DOHH2 (cell line): ENCODE measurements around the gene RIT2.

Experiments used
- H3F3A ChIP-seq: fragments of 200-600 bp; sonication (generic), shearing (Covaris generic); 2 replicates; pipeline ENCODE4 v1.6.0; 2016; ENCODE audit warnings: antibody characterized with exemption, mild to moderate bottlenecking; ENCODE audit not compliant: control insufficient read depth, insufficient read depth
- H3K27ac ChIP-seq: fragments of 200-600 bp; sonication (generic); 2 replicates; pipeline ENCODE4 v1.5.1; 2014; ENCODE audit warnings: low read depth, mild to moderate bottlenecking, low read length, moderate library complexity
- H3K27me3 ChIP-seq: fragments of 200-600 bp; sonication (generic); 2 replicates; pipeline ENCODE4 v1.6.1; 2014; ENCODE audit warnings: mild to moderate bottlenecking, low read length, mixed read lengths; ENCODE audit not compliant: control insufficient read depth
- H3K36me3 ChIP-seq: fragments of 200-600 bp; sonication (generic); 2 replicates; pipeline ENCODE4 v1.6.1; 2014; ENCODE audit warnings: mild to moderate bottlenecking, low read length, moderate library complexity, mixed read lengths; ENCODE audit not compliant: control insufficient read depth
- H3K4me1 ChIP-seq: fragments of 200-600 bp; sonication (generic); 2 replicates; pipeline ENCODE4 v1.6.1; 2014; ENCODE audit warnings: mild to moderate bottlenecking, low read length, mixed read lengths; ENCODE audit not compliant: control insufficient read depth
- H3K4me2 ChIP-seq: fragments of 200-600 bp; sonication (generic); 2 replicates; pipeline ENCODE4 v1.6.0; 2014; ENCODE audit warnings: mild to moderate bottlenecking, low read length, moderate library complexity
- H3K4me3 ChIP-seq: fragments of 200-600 bp; sonication (generic); 2 replicates; pipeline ENCODE4 v1.5.1; 2014; ENCODE audit warnings: mild to moderate bottlenecking, low read length, mixed read lengths
- H3K79me2 ChIP-seq: fragments of 200-600 bp; sonication (generic); 2 replicates; pipeline ENCODE4 v1.6.1; 2014; ENCODE audit warnings: mild to moderate bottlenecking, low read length, mixed read lengths; ENCODE audit not compliant: control insufficient read depth
- H3K9me2 ChIP-seq: fragments of 200-600 bp; sonication (generic); replicated peaks from 2 replicates; pipeline ENCODE4 v1.6.1; 2014; ENCODE audit warnings: mild to moderate bottlenecking, low read length, mixed read lengths; ENCODE audit not compliant: control insufficient read depth
- H3K9me3 ChIP-seq: fragments of 200-600 bp; sonication (generic); 2 replicates; pipeline ENCODE4 v1.6.1; 2014; ENCODE audit warnings: antibody characterized with exemption, low read length, mixed read lengths; ENCODE audit not compliant: control insufficient read depth, insufficient read depth
- H4K20me1 ChIP-seq: fragments of 200-600 bp; sonication (generic); 2 replicates; pipeline ENCODE4 v1.6.0; 2014; ENCODE audit warnings: low read depth, mild to moderate bottlenecking, antibody characterized with exemption, low read length, moderate library complexity; ENCODE audit not compliant: control insufficient read depth, insufficient read depth
- CTCF ChIP-seq: fragments of 200-600 bp; sonication (generic); IDR thresholded peaks from one replicate; pipeline ENCODE4 v1.5.1; 2014; ENCODE audit warnings: antibody characterized with exemption, mild to moderate bottlenecking, low read depth, low read length; ENCODE audit not compliant: poor library complexity, severe bottlenecking
- EZH2phosphoT487 ChIP-seq: fragments of 200-600 bp; sonication (generic); IDR thresholded peaks from 2 replicates; pipeline ENCODE4 v1.6.1; 2017; ENCODE audit warnings: borderline replicate concordance, mild to moderate bottlenecking, antibody characterized with exemption, low read length, moderate library complexity, mixed read lengths

RIT2 gene

GRCh38 chr18:42839408-42839807, 276.1 kb downstream of the RIT2 start:
- H3K27me3 ChIP-seq, result no peaks in the 10 kb centered on the region
- H3K9me3 ChIP-seq, result no peaks in the 10 kb centered on the region; the same call in 1 of the 2 replicates
- no peak overlapping the region for H3K27ac ChIP-seq
- no peaks in the 10 kb centered on the region for H3F3A ChIP-seq
- H4K20me1 ChIP-seq, result no peaks in the 10 kb centered on the region
- no peaks in the 10 kb centered on the region for H3K9me2 ChIP-seq
- H3K36me3 ChIP-seq, result no peaks in the 10 kb centered on the region
- no peak overlapping the region for H3K4me3 ChIP-seq
- no peak overlapping the region for H3K4me2 ChIP-seq
- TF ChIP-seq CTCF, result no peak
- no peak for TF ChIP-seq EZH2phosphoT487
- no peaks in the 10 kb centered on the region for H3K79me2 ChIP-seq
- H3K4me1 ChIP-seq, result no peaks in the 10 kb centered on the region

- H3F3A ChIP-seq, result no peaks in the 10 kb centered on the region
- TF ChIP-seq EZH2phosphoT487 (no peak), CTCF (no peak)
Measured at GRCh38 chr18:42838546-42839145, 276.8 kb downstream of the RIT2 start.

GRCh38 chr18:42830936-42831335, 284.5 kb downstream of the RIT2 start:
- no peaks in the 10 kb centered on the region for H3K36me3 ChIP-seq

More at GRCh38 chr18:42838546-42839145, 276.8 kb downstream of the RIT2 start:
- H3K4me1 ChIP-seq, result no peaks in the 10 kb centered on the region
- H3K79me2 ChIP-seq, result no peaks in the 10 kb centered on the region
- no peaks in the 10 kb centered on the region for H3K36me3 ChIP-seq
- H3K9me2 ChIP-seq, result no peaks in the 10 kb centered on the region
- no peak overlapping the region for H3K4me2 ChIP-seq
- no peaks in the 10 kb centered on the region for H3K27me3 ChIP-seq
- H3K9me3 ChIP-seq, result no peaks in the 10 kb centered on the region
- H4K20me1 ChIP-seq, result no peaks in the 10 kb centered on the region
- no peak overlapping the region for H3K4me3 ChIP-seq
- H3K27ac ChIP-seq, result no peak overlapping the region

More at GRCh38 chr18:42830936-42831335, 284.5 kb downstream of the RIT2 start:
- Histone ChIP-seq H3K27me3 (no peaks in the 10 kb centered on the region), H3K4me1 (no peaks in the 10 kb centered on the region), H3K4me2 (no peak overlapping the region), H3K9me3 (no peaks in the 10 kb centered on the region), H4K20me1 (no peaks in the 10 kb centered on the region), H3K4me3 (no peak overlapping the region), H3K27ac (no peak overlapping the region), H3K79me2 (no peaks in the 10 kb centered on the region), H3K9me2 (no peaks in the 10 kb centered on the region), H3F3A (no peaks in the 10 kb centered on the region)
- TF ChIP-seq EZH2phosphoT487, result no peak
- no peak for TF ChIP-seq CTCF
